Retinal pigment epithelial cell (primary cell): ENCODE measurements around the gene POLDIP2.

Experiments used
- DNase-seq: peaks from one replicate; pipeline ENCODE4 v3.0.0-alpha.2; 2010; ENCODE audit warnings: low read depth
- H3K4me3 ChIP-seq: 2 replicates; pipeline ENCODE4 v1.5.1; 2011; ENCODE audit warnings: mild to moderate bottlenecking, low read length, control low read depth, moderate library complexity
- TF ChIP-seq, protein P1 (sequence below): conservative IDR thresholded peaks from 2 replicates; pipeline ENCODE4 v1.5.1; 2011; ENCODE audit warnings: low read depth, low read length, control low read depth, inconsistent platforms

The POLDIP2 gene

DNA sequence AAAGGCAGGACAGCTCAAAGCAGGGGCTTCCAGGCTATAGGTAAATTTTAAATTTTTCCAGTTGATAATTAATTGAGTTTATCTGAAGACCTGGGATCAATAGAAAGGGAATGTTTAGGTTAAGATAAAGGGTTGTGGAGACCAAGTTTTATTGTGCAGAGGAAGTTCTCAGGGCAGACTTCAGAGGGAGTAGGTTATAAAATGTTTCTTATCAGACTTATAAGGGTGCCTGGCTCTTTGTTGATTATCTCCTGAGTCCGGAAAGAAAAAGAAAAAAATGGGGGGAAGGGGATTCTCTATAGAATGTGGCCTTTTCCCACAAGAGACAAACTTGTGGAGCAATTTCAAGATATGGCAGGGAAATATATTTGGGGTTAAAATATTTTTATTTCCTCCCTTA, 32.8 kb upstream of the POLDIP2 start:
- no peak for DNase-seq
- TF ChIP-seq, protein P1, sequence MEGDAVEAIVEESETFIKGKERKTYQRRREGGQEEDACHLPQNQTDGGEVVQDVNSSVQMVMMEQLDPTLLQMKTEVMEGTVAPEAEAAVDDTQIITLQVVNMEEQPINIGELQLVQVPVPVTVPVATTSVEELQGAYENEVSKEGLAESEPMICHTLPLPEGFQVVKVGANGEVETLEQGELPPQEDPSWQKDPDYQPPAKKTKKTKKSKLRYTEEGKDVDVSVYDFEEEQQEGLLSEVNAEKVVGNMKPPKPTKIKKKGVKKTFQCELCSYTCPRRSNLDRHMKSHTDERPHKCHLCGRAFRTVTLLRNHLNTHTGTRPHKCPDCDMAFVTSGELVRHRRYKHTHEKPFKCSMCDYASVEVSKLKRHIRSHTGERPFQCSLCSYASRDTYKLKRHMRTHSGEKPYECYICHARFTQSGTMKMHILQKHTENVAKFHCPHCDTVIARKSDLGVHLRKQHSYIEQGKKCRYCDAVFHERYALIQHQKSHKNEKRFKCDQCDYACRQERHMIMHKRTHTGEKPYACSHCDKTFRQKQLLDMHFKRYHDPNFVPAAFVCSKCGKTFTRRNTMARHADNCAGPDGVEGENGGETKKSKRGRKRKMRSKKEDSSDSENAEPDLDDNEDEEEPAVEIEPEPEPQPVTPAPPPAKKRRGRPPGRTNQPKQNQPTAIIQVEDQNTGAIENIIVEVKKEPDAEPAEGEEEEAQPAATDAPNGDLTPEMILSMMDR: no peak
- H3K4me3 ChIP-seq: no peak overlapping the region

- H3K4me3 ChIP-seq: no peak overlapping the region
- DNase-seq: no peak
- TF ChIP-seq, protein P1: no peak
Measured at GRCh38 chr17:28388106-28388505, 30.8 kb upstream of the POLDIP2 start.

DNA sequence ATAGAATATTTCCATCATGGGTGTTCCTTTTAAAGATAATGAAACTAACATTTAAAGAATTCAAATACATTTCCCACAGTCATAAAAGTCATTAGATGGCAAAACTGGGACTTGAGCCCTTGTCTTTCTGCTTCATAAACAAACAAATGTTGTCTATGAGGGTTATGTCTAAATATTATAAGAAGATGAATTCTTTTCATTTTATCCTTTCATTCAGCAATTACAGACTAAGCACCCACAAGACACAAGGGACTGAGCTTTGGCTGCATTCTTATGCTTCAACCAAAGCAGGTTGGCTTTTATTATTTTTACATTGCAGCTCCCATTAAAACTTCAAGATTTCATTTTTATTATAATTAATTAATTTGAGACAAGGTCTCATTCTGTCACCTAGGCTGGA, 29.1 kb upstream of the POLDIP2 start:
- TF ChIP-seq, protein P1: no peak
- no peak overlapping the region for H3K4me3 ChIP-seq
- no peak for DNase-seq

- no peak overlapping the region for H3K4me3 ChIP-seq
- no peak for DNase-seq
- TF ChIP-seq, protein P1: no peak
Measured at GRCh38 chr17:28385406-28385805, 28.1 kb upstream of the POLDIP2 start.

DNA sequence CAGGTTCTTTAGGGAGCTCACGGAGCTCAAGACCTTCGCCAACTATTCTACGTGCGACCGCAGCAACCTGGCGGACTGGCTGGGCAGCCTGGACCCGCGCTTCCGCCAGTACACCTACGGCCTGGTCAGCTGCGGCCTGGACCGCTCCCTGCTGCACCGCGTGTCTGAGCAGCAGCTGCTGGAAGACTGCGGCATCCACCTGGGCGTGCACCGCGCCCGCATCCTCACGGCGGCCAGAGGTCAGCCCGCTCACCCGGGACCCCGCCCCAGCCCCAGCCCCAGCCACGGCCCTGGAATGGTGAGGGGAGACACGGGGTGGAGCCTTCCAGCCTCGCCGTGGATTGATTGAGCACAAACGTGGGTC, 27.7 kb upstream of the POLDIP2 start:
- H3K4me3 ChIP-seq: no peak overlapping the region
- DNase-seq: no peak
- TF ChIP-seq, protein P1: no peak

DNA sequence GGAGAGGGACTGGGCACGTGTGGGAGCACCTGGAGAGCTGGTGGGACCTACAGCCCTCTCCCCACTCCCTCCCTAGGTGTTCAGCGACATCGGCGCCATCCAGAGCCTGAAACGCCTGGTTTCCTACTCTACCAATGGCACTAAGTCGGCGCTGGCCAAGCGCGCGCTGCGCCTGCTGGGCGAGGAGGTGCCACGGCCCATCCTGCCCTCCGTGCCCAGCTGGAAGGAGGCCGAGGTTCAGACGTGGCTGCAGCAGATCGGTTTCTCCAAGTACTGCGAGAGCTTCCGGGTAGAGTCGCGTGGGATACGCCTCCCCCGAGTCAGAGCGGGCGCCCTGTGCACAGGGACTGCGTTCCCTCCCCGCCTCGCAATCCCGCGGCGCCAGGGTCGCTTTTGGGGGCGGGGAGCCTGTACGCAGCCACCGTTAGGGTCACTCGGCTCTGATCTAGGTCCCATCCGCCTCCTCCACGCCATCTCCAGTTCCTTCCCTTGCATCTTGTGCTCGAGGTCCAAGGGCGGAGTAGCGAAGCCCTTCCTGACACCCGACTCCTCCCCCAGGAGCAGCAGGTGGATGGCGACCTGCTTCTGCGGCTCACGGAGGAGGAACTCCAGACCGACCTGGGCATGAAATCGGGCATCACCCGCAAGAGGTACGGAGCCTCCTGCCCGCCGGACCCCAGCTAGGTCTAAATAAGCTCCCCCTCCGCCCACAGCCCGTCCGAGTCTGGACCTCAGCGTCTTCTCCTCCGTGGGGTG, 27.1 kb upstream of the POLDIP2 start:
- TF ChIP-seq, protein P1: no peak

DNA sequence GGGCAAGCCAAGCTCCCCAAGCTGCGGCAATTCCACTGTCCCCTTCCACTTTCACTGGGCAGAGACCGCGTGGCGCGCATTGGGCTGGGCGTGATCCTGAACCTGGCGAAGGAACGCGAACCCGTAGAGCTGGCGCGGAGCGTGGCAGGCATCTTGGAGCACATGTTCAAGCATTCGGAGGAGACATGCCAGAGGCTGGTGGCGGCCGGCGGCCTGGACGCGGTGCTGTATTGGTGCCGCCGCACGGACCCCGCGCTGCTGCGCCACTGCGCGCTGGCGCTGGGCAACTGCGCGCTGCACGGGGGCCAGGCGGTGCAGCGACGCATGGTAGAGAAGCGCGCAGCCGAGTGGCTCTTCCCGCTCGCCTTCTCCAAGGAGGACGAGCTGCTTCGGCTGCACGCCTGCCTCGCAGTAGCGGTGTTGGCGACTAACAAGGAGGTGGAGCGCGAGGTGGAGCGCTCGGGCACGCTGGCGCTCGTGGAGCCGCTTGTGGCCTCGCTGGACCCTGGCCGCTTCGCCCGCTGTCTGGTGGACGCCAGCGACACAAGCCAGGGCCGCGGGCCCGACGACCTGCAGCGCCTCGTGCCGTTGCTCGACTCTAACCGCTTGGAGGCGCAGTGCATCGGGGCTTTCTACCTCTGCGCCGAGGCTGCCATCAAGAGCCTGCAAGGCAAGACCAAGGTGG, 24.0 kb upstream of the POLDIP2 start:
- no peak overlapping the region for H3K4me3 ChIP-seq
- TF ChIP-seq, protein P1: peak; percentile 49
- DNase-seq: no peak

More for the DNA sequence above, 27.1 kb upstream of the POLDIP2 start:
- DNase-seq: no peak
- peak overlapping the region; percentile 28 for H3K4me3 ChIP-seq
